NCI-H1092 (cell line): Measurements from ENCODE around the gene ULBP2.
"Not testable (repeated sequence)": the region's sequence is repeated elsewhere in the genome, so short reads cannot be mapped to it uniquely, and the experiment has no call there.

ENCODE experiments used
- DNase-seq: peaks from one replicate; lab custom pipeline; 2025; lab: John Stamatoyannopoulos, UW

The ULBP2 gene, protein sequence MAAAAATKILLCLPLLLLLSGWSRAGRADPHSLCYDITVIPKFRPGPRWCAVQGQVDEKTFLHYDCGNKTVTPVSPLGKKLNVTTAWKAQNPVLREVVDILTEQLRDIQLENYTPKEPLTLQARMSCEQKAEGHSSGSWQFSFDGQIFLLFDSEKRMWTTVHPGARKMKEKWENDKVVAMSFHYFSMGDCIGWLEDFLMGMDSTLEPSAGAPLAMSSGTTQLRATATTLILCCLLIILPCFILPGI

DNA sequence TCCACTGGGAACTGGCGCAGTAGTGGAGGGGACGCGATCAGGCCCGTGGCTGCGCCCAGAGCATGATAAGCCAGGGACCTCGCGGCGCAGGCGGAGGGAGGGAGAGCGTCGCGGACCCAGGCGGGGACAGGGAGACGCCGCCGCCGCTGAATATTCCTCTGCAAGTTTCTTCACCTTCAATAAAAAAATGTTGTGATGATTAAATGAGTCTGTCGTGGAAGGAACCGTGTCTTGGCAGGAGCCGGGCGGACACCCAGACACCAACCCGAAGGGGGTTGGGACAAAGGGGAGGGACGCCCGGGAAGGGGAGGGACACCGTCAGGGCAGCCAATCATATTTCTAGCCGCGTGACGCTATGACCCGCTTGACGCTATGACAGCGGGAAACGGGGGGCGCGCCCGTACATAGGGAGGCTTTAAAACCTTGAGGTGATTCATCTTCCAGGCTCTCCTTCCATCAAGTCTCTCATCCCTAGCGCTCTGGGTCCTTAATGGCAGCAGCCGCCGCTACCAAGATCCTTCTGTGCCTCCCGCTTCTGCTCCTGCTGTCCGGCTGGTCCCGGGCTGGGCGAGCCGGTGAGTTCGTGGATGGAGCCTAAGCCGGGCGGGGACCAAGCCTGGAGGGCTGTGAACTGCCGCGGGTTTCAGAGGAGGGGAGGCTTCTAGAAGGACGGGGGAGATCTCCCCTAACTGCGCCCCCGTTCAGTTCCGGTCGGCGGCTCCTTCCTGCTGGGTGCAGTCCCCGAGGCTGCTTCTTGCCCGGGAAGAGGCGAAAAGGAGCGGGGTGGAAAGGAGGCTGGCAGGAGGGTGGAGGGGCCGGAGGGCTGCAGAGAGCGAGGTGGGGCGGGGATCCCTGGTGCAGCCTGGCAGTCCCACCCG is at the start of gene ULBP2:
Gene ULBP2, plus strand, starts transcription at position 432 of the 878 bp plus-strand sequence. Its CDS starts 59 bp downstream, at position 491.
- DNase-seq, result peak; percentile 73

DNA sequence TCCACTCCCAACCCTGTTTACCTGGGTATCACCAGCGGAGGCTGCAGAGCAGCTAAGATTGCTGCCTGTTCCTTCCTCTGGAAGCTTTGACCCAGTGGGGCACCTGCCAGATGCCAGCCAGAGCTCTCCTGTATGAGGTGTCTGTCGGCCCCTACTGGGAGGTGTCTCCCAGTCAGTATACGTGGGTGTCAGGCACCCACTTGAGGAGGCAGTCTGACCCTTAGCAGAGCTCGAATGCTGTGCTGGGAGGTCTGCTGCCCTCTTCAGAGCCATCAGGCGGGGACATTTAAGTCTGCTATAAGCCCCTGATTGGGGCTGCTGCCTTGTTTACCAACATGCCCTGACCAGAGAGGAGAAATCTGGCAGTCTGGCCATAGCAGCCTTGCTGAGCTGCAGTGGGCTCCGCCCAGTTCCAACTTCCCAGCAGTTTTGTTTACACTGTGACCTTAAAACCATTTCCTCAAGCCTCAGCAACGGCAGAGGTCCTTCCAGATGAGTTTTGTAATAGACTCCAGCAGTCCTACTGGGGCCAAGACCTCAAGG is 46.7 kb upstream of the ULBP2 start:
- DNase-seq, result no peak

DNA sequence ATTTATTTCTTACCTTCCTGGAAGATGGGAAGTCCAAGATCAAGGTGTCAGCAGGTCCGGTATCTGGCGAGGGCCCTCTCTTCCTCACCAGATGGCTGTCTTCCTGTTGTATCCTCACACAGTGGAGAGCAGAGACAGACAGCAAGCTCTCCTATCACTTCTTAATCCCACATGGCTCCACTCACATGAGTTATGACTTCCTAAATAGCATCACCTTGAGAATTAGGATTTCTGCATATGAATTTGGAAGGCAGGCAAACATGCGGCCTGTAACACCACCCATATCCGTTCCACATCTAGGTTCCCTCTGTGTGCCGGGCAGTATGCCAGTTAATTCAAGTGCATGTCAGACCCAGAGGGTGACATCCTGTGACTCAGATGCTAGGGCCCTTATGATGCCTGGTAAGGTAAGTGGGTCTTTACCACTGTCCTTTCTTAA is 46.0 kb upstream of the ULBP2 start:
- peak; percentile 22 for DNase-seq

DNA sequence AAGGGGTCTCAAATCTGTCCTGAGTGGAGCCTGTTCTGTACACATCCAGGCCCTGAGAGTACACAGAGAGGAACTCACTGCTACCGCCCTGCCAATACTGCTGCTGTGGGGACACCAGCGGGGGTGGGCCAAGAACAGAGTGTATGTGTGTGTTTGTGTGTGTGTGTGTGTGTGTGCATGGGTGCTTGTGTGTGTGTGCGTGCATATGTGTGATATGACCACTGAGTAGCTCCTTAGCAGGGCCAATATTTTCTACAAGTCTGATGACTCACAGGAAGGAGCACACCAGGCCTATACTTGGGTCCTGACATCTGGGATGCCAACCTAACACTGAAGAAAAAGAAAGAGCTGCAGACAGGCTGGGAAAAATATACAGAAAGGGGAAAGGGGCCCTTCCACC is 45.3 kb upstream of the ULBP2 start:
- DNase-seq, result no peak

DNA sequence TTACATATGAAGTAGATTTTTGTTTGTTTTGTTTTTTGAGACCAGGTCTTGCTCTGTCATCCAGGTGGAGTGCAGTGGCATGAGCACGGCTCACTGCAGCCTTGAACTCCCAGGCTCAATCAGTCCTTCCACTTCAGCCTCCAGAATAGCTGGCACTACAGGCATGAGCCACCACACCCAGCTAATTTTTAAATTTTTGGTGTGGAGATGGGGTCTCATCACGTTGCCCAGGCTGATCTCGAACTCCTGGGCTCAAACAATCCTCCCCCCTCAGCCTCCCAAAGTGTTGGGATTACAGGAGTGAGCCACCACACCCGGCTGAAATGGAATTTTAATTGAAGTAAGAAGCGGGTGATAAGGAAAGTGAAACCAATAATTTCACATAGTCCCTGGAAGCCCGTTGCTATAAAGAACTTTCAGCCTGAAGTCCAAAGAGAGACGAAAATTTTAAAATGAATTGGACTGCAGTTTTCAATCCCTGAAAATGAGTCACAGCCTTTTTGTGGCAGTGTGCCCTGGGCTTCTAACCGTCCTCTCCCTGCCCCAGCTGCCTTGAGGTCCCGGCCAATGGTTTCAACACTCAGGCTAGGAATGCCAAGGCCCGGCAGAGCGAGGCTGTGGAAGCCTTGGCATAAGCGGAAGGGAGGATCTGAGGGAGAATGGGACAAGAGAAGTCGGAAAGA is 44.7 kb upstream of the ULBP2 start:
- no peak for DNase-seq

DNA sequence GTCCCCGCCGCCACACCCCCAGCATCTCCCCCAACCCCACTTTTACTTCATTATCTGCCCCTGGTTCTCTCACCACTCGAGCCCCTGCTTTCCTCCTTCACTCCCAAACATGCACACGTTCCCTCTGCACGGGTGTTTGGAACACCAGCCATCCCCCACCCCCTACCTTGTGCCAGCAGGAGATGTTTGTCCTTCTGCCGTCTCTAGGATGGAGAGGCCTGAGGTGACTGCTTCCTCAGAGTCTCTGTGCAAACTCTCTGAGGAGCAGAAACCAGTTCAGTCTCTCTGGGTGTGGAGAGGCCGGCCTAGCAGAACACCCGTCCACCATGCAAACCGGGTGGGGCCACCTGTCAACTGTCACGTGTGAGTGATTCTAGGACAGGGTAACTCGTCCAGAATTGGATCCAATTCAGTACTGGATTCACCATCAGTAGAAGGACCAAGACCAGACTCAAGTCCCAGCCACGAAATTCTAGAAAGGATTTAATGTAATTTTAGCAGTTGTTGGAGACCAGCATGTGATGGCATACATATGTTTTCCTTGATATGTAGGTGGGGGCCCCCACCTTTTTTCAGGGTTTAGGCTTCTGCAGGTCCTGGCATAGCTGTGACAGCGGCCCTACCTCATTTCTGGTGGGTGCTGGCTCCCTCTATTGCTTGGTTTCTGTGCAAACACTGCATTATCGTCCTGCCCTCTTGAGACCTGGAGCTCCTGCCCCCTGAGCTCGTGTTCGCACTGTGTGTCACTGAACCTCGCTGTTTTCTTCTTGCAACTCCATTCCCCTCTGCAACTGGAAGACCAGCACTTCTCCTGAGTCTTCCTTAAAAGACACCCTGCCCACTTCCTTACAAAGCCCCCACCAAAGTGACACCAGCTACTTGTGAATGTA is 43.7 kb upstream of the ULBP2 start, which contains the start of gene RAET1E:
Gene RAET1E, minus strand, starts transcription at position 259 of the 890 bp plus-strand sequence. CDS start 7,212 bp downstream, outside the sequence.
- no peak for DNase-seq

DNA sequence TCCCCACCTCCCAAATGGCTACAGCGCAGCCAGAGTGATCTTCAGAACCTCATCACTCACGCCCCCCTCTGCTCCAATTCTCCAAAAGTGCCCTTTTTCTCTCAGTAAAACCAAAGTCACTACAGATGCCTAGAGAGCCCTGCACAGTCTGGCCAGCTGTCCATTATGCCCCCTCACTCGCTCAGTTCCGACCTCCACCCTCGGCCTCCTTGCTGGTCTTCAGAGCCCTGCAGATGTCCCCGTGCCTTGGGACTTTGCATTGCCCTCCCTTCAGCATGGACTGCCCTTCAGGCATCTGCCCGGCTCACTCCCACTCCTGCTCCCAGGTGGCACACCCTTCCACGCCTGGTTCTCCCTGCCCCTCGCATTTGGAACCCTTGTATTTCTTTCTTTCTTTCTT is 42.8 kb upstream of the ULBP2 start:
- no peak for DNase-seq

DNA sequence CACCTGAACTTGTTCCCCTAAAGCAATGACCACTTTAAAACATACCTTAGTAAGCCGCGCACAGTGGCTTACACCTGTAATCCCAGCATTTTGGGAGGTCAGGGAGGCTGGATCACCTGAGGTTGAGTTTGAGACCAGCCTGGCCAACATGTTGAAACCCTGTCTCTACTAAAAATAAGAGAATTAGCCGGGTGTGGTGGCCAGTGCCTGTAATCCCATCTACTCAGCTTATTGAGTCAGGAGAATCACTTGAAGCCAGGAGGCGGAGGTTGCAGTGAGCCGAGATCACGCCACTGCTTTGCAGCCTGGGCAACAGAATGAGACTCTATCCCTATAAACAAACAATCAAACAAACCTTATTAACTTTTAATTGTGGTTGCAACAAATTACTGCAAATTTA is 42.3 kb upstream of the ULBP2 start:
- no peak for DNase-seq

DNA sequence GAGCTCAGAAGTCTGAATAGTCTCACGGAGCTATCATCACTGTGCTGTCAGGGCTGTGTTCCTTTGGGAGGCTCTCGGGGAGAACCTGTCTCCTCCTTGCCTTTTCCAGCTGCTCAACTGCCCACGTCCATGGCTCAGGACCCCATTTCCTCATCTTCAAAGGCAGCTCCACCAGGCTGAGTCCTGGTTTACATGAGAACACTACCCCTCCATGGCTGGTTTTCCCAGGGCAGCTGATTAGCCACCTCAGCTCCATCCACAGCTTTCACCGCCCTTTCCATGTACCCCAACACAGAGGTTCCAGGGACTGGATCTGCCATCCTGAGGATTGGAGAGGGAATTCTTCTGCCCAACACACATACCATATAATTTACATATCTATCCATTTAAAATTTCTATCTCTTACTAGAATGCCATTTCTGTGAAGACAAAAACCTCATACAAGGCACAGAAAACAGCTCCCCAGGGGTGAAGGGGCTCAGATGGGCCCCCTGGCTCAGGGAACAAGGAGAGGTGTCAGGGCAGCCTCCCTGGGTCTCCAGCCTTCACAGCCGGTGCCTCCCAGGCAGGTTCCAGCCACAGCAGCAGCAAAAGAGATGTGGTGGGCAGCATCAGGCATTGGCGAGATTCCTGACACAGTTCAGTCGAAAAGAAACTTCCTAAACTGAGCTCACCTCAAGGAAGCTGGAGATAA is 41.7 kb upstream of the ULBP2 start:
- no peak for DNase-seq

DNA sequence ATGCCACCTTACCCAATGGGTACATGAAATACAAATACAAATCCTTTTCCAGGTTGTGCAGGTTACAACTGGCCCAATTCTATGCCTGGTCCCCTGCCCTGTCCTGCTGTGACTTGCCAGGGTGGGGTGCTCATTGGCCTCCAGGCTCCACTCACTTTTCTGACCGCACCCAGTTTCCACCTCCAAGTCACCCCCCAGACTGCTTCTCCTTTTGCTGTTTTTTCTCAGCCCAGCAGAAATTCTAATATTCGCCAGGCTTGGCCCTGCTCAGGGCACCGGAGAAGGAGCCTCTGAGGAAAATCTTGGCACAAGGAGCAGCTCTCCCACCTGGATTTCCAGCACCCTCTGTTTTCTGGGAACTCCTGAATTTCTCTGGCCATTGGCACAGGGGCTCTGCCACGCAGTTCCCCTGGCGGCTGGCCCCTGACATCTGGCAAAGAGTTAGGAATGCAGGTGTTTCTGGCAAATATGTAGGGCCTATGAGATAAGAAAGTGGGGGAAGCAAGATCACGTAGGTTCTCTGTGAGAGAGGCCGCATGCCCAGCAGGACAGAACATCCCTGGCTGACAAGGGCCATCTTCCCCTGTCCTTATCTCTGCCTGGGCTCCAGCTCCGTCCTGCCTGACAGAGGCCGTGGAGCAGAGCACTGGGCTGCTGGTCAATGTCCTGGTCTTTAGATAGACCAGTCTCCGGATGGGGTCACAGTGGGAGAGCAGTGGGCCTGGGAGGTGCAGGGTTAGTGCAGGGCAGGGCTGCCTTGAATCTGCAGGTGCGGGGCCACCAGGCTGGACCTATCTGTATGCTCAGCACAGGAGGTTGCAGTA is 41.0 kb upstream of the ULBP2 start:
- no peak for DNase-seq

DNA sequence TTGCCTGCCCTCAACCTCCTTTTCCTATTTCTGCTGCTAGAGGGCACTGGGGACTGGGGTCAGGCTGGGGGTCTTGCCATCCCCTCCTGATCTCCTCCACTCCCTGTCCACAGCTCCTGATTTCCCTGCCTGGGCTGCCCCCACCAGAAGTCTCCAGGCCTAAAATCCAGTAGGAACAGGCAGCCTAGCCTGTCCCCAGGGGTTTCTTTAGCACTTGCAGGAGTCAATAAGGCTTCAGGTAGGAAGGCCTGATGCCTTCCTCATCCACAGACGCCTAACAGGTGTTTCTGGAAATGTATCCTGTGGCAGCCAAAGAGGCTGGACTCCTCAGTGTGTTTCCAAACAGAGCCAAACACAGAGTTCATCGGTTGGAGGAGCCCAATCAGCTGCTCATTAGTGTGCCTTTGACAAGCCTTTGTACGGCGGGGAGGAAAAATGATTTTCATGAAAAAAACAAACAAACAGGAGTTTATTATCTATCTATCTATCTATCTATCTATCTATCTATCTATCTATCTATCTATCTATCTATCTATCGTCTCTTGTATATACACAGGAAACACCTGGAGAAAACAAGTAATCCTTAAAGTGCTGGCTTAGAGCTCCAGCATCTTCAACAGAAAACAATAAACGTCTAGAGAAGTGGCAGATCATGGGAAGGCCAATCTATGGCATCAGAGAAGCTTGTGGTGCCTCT is 40.2 kb upstream of the ULBP2 start:
- no peak for DNase-seq

DNA sequence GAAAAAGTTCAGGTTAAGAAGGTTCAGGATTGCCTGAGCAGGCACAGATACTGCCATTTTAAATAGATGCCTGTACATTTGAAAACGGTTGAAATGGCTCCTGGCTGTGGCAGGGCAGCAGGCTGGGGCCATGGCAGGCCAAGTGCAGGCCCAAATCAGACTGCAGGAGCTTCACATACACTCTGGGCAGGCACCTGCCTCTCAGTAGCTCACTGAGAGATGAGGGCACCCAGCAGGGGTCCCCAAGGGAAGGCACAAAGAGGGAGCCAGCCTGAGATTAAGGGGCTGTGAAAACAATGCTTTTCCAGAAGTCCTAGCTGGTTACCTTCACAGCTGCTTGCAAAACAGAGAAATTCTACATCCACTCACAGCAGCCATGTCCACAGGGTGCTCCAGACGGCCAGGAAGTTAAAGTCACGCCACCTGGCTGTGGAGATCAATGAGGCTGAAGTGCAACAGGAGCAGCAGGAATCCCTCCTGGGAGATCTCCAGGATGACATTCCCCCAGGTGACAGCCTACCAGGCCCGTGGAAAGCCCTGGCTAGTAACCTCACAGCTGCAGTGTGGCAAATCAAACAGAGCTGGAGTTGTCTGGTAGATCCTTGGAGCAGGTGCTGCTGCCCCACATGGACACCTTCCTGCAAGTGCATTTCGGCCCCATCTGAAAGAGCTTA is 37.7 kb upstream of the ULBP2 start:
- DNase-seq, result peak; percentile 13

DNA sequence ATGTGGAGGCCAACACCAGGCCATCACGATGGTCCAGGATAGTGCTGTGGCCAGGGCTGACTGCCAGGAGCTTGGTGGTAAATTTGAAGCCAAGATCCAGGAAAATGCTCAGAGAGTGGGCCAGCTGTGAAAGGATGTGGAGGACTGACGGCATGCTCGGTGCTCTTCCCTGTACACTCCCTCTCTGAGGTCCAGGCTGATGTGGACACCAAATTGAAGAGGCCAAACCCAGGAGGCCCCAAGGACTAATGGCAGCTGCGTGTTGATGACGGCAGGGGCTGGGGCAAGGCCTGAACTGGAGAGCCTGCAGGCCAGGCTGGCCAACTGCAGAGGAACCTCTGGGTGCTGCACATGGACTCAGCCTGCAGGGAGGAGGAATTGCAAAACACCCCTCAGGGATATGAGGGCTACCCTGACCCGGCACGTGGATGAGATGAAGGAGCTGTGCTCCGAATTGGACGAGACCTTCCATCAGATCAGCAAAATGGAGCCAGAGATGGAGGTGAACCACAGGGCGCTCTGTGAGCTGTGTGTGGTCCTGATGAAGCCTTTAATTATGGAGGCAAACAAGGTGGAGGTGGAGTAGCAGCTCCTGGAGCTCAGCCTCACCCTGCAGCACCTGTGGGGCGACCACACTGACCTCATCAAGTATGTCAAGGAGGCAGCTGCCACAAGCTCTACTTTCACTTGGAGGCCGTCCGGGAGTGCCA is 37.0 kb upstream of the ULBP2 start:
- no peak for DNase-seq

DNA sequence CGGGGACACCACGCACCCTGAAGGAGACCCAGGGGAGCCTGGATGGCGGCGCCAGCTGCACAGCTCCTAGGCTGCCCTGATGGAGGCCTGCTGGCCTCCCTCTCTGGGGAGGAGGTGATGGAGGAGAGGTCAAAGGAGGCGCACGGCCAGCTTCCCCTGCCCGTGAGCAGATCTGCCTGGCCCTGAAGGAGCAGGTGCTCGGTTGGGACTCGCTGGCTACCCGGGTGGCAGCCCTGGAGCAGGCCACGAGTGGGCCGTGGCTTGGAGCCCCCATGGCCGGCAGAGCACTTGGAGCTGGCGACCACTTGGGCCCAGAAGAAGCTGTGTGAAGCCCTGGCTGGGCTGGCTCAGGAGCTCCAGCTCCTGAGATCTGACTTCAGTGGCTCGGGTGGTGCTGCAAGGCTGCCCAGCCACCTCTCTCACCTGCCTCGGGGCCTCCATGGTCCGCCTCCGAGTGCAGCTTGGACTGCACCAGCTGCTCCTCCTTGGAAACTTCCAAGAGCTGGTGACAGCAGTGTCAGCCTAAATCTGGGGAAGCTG is 36.4 kb upstream of the ULBP2 start:
- no peak for DNase-seq

DNA sequence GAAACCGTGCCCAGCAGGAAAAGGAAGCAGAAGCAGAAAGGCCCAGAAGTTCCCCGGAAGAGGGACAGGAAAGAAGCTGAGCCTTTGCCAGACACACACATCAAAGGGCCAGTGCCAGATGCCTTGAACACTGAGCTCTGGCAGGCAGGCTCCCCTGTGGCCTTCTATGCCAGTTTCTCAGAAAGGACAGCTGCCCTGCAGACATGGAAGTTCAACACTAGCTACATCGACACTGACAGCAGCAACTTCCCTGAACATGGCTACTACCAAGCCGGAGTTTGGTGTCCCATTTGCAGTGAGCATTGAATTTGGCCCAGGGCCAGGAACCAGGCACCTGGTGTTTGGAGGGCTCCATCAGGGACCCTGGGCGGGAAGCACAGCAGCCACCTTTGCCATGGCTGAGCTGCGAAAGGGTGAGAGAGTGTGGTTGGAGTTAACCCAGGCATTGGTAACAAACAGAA is 35.9 kb upstream of the ULBP2 start:
- DNase-seq, result no peak

DNA sequence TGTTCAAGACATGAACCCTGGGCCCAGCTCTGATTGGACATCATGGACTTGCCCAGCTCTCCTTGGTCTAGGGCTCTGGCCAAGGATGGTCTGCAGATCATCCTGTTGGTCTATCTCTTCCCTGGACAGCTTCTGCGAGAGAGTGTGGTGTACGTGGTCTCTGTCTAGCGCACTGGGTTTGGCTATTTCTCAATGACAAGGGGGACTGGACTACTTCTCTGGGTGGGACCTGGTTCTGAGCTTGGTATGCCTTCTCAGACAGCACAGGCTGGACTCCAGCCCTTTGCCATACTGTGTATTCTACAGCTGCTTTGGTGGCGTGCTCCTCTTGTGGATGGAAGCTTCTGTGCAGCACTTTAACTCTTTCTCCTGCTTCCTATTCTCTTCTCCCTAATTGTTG is 35.4 kb upstream of the ULBP2 start:
- no peak for DNase-seq

DNA sequence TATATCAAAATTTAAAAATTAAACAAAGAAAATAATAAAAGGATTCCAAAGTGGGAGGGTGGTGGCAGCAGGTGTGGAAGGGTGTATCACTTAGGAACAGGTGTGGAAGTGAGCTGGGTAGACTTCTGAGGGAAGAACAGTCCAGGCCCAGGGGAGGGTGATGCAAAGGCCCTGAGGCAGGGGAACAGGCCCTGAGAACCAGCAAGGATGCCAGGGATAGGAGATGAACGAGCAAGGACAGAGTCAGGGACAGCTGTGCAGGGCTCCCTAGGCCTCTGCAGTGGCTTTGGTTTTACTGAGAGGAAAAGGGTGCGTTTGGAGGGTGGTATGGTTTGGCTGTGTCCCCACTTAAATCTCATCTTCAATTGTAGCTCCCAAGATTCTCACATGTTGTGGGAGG is 34.5 kb upstream of the ULBP2 start:
- no peak for DNase-seq

DNA sequence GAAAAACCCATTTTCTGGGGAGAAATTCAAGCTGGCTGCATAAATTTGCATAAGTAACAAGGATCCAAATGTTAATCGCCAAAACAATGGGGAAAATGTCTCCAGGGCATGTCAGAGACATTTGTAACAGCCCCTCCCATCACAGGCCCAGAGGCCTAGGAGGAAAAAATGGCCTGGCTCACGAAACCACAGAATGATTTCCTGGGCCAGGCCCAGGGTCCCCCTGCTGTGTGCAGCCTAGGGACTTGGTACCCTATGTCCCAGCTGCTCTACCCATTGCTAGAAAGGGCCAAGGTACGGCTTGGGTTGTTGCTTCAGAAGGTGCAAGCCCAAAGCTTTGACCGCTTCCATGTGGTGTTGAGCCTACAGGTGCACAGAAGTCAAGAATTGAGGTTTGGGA is 33.3 kb upstream of the ULBP2 start:
- DNase-seq, result not testable (repeated sequence)
